Measurements from ENCODE around the gene F10. TPM values are rescaled to one million over a fixed set of nuclear protein-coding genes. Genes with fewer than 3 reads are reported as not detected.

The F10 gene
- total and polyA plus RNA-seq, 2 donors (not counting 3 experiments of a cell fraction or from before 2014, with no cell fraction given), result 0.25 TPM; not detected in 1

- H3K36me3 ChIP-seq (ENCODE audit: control insufficient read depth in 2 of 2, extremely low read depth in 1 of 2, insufficient read depth in 2 of 2, low read length in 2 of 2), result no peaks in the 10 kb centered on the region
- H3K27ac ChIP-seq (ENCODE audit: insufficient read depth, low read depth, low read length), result no peak overlapping the region
- peaks cover 3% of the 10 kb centered on the region for H3K4me1 ChIP-seq (ENCODE audit: control insufficient read depth, extremely low read depth, insufficient read depth, low read length)
- no peak overlapping the region for H3K4me3 ChIP-seq (replicated peaks in 1 of 3; ENCODE audit: insufficient read depth in 1 of 3, low read depth in 1 of 3, low read length in 3 of 3)
- POLR2A ChIA-PET, result no interaction called here
- DNase-seq (ENCODE audit: low read depth, low spot score), result no peak
- H3K79me2 ChIP-seq (ENCODE audit: control insufficient read depth, insufficient read depth, low read length), result no peaks in the 10 kb centered on the region
- dilution Hi-C loops (cut with MboI; ENCODE audit: extremely low pct_ligation_motif_present, low sequenced_read_pairs), result no loop called here
- no peak for TF ChIP-seq GATA2 (IDR thresholded peaks at IDR 0.05; ENCODE audit: insufficient read depth, insufficient read length, low read depth, low read length)
- TF ChIP-seq FOS (IDR thresholded peaks at IDR 0.05; ENCODE audit: borderline replicate concordance, insufficient read depth, low read length), result no peak
- no peak for TF ChIP-seq POLR2AphosphoS5 (IDR thresholded peaks at IDR 0.05; ENCODE audit: insufficient read depth, low read depth, low read length)
- no peaks in the 10 kb centered on the region for H3K9me3 ChIP-seq (replicated peaks; ENCODE audit: control insufficient read depth, insufficient read depth, low read length)
- intact Hi-C loops (cut with micrococcal nuclease), result no loop called here
- H3K9me1 ChIP-seq (replicated peaks; ENCODE audit: control insufficient read depth, extremely low read depth, insufficient read depth, low read length), result no peaks in the 10 kb centered on the region
- peaks cover 2% of the 10 kb centered on the region in 2 experiments for H3K27me3 ChIP-seq (ENCODE audit: control insufficient read depth in 2 of 2, insufficient read depth in 2 of 2, low read length in 2 of 2)
- no TSS peak for BruUV-seq (replicated peaks)
- FAIRE-seq, result no peak
- H3K4me2 ChIP-seq (ENCODE audit: insufficient read depth, low read length), result no peak overlapping the region
- CTCF ChIA-PET, result no interaction called here
- no peaks in the 10 kb centered on the region for H4K20me1 ChIP-seq (replicated peaks; ENCODE audit: control insufficient read depth, extremely low read depth, insufficient read depth, low read length)
- H2AFZ ChIP-seq (ENCODE audit: low read depth, low read length), result no peak overlapping the region
- H3K9ac ChIP-seq (replicated peaks; ENCODE audit: extremely low read depth, insufficient read depth, low read length), result no peak overlapping the region
These were observed 36.3 kb downstream of the F10 start for GRCh38 chr13:113158946-113159345.

- no peak overlapping the region for H3K4me3 ChIP-seq (replicated peaks in 1 of 3; ENCODE audit: insufficient read depth in 1 of 3, low read depth in 1 of 3, low read length in 3 of 3)
- H3K9ac ChIP-seq (replicated peaks; ENCODE audit: extremely low read depth, insufficient read depth, low read length), result no peak overlapping the region
- dilution Hi-C loops (cut with MboI; ENCODE audit: extremely low pct_ligation_motif_present, low sequenced_read_pairs) (no loop called here), intact Hi-C loops (cut with micrococcal nuclease) (no loop called here)
- DNase-seq (ENCODE audit: low read depth, low spot score) (no peak), FAIRE-seq (no peak)
- H3K4me1 ChIP-seq (ENCODE audit: control insufficient read depth, extremely low read depth, insufficient read depth, low read length), result no peaks in the 10 kb centered on the region
- BruUV-seq (replicated peaks), result no TSS peak
- no peak overlapping the region for H3K27ac ChIP-seq (ENCODE audit: insufficient read depth, low read depth, low read length)
- no peak overlapping the region for H2AFZ ChIP-seq (ENCODE audit: low read depth, low read length)
- no peaks in the 10 kb centered on the region for H3K36me3 ChIP-seq (ENCODE audit: control insufficient read depth in 2 of 2, extremely low read depth in 1 of 2, insufficient read depth in 2 of 2, low read length in 2 of 2)
- no peak overlapping the region for H3K4me2 ChIP-seq (ENCODE audit: insufficient read depth, low read length)
- H3K27me3 ChIP-seq (ENCODE audit: control insufficient read depth in 2 of 2, insufficient read depth in 2 of 2, low read length in 2 of 2), result peaks cover 2% of the 10 kb centered on the region in 2 experiments
- POLR2A ChIA-PET, result no interaction called here
- H3K9me1 ChIP-seq (replicated peaks; ENCODE audit: control insufficient read depth, extremely low read depth, insufficient read depth, low read length), result no peaks in the 10 kb centered on the region
- CTCF ChIA-PET, result no interaction called here
- TF ChIP-seq CTCF (IDR thresholded peaks at IDR 0.05; ENCODE audit: extremely low read depth in 1 of 2, insufficient read depth in 1 of 2, low read depth in 1 of 2, low read length in 2 of 2) (no peak), GATA2 (IDR thresholded peaks at IDR 0.05; ENCODE audit: insufficient read depth, insufficient read length, low read depth, low read length) (no peak), POLR2AphosphoS5 (IDR thresholded peaks at IDR 0.05; ENCODE audit: insufficient read depth, low read depth, low read length) (no peak), MYC (IDR thresholded peaks at IDR 0.05; ENCODE audit: low read depth, low read length) (no peak), POLR2A (IDR thresholded peaks at IDR 0.05; ENCODE audit: low read depth, low read length) (no peak), EZH2 (IDR thresholded peaks at IDR 0.05; ENCODE audit: borderline replicate concordance, low read depth, low read length, severe bottlenecking) (no peak), FOS (IDR thresholded peaks at IDR 0.05; ENCODE audit: borderline replicate concordance, insufficient read depth, low read length) (no peak), JUN (IDR thresholded peaks at IDR 0.05; ENCODE audit: borderline replicate concordance, insufficient read depth, insufficient read length, low read depth) (no peak)
- TF ChIP-seq, protein P1, sequence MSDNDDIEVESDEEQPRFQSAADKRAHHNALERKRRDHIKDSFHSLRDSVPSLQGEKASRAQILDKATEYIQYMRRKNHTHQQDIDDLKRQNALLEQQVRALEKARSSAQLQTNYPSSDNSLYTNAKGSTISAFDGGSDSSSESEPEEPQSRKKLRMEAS (IDR thresholded peaks at IDR 0.05; ENCODE audit: insufficient read depth, insufficient read length), result no peak
- no peaks in the 10 kb centered on the region for H3K79me2 ChIP-seq (ENCODE audit: control insufficient read depth, insufficient read depth, low read length)
- H4K20me1 ChIP-seq (replicated peaks; ENCODE audit: control insufficient read depth, extremely low read depth, insufficient read depth, low read length), result no peaks in the 10 kb centered on the region
- H3K9me3 ChIP-seq (replicated peaks; ENCODE audit: control insufficient read depth, insufficient read depth, low read length), result no peaks in the 10 kb centered on the region
These were observed 37.1 kb downstream of the F10 start for GRCh38 chr13:113159701-113160100.

Measured in endothelial cell of umbilical vein (primary cell).